HG03575 (cell line): ENCODE results near the gene COL4A1.

Experiments used
- ATAC-seq: cut with Tn5 transposase; IDR thresholded peaks from one replicate; pipeline ENCODE4 v1.9.1; 2021; ENCODE audit not compliant: unreplicated experiment, insufficient number of reproducible peaks, low FRiP score; ENCODE audit errors: extremely low read depth

Gene COL4A1

DNA sequence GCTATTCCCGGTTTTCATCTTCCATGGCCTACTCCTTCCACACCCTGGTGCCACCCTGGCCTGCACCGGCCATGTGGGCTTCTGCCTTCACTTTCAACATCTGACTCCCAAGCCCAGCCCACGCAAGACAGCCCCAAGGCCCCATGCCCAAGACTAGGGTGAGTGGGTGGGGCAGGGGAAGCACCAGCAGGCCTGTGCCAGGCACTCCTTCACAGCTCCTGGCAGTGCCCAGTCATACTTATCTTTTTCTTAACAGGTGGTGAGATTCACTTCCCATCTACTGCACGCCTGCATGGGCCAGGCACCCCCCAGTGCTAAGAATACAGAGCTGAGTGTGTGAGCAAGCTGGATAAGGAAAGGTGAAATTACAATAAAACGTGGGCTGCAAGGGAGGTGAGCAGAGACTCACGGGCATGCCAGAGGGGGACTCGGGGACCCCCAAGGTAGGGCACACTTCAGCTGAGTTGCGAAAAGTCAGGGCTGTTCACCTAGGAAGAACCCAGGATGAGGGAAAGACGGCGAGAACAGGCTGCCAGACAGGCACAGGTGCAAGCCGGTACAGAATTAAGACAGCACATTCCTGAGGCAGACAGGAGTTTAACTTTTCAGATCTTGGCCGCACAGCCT lies 55.7 kb downstream of the COL4A1 start:
- no peak for ATAC-seq

DNA sequence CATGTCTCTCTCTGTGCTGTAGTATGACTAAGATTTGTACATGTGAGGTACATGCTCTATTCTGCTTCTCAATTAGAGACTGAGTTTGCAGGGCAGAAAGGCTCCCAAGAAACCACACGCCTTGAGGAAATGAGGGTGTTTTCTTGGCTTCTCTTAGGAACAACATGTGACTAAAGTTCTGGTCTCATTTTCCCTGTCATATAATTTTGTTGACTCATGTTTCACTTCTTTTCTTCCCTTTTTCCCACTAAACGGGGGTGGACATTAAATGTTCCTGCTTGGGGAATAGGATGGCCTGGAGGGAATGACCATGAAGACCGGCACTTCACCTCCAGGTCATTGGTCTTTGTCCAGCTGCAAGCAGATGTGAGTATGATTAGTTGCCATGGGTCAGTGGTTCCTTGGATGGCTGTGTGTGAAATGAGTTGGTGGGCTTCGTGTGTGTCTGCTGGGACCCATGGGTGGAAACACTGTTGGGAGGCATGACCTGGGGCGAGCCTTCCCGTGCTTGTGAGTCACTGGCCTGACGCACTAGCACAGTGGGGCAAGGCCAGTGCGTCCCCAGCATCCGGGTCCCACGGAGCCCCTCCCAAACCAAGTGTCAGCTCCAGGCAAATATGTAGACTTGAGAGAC lies 56.6 kb downstream of the COL4A1 start:
- no peak for ATAC-seq

DNA sequence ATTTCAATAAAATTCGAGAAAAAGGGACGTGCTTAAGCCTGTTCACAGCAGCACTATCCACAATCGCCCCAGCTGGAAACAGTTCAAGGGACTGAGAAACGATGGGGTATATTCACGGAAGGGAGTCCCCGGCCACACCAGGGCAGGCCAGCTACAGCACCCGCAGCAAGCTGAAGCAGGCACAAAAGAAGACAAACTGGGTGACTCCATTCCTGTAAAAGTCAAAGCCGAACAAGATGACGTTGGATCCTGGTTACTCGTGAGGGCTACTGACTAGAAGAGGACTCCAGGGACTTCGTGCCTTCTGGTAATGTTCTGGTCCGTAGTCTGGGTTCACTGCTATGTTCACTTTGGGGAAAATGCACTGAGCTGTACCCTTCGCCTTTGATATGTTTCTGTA lies 57.6 kb downstream of the COL4A1 start:
- no peak for ATAC-seq

DNA sequence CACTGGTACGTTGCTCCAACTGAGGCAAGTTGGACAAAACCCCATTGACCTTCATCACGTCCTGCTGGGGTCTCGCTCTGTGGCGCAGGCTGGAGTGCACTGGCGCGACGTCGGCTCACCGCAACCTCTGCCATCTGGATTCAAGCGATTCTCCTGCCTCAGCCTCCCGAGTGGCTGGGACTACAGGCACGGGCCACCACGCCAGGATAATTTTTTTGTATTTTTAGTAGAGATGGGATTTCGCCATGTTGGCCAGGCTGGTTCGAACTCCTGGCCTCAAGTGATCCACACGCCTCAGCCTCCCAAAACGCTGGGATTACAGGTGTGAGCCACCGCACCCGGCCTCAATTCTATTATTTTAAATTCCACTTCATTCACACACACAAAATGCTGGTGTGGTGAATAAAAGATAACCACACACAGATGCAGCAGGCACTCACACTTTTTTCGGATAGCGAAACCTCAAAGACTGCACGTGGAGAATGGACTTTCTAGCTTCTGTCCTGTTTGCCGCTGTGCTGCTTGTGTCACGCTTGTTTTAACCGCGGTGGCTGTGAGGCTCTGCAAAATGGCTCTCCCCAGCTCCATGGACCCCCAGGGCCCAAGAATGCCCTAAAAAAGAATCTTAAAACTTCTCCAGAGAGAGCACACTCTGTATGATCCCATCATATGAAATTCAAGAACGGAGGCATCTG lies 58.4 kb downstream of the COL4A1 start:
- no peak for ATAC-seq

DNA sequence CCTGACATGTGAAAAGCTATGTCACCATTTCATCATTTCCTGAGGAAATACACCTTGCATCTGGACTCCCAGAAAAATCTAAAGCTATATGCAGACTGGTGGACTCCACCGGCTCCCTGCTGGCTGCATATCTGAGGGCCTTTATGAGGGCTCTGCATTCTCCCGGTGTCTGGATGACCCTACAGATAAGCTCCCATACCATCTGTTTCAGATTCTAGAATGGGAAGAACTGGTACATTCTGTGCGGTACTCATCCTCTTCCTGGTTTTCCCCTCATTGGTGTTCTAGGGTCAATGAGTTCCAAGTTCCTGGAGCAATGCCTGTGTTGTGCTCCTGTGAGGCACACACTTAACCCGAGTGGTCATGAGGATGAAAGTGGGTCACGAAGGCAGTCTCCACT lies 60.4 kb downstream of the COL4A1 start:
- no peak for ATAC-seq

DNA sequence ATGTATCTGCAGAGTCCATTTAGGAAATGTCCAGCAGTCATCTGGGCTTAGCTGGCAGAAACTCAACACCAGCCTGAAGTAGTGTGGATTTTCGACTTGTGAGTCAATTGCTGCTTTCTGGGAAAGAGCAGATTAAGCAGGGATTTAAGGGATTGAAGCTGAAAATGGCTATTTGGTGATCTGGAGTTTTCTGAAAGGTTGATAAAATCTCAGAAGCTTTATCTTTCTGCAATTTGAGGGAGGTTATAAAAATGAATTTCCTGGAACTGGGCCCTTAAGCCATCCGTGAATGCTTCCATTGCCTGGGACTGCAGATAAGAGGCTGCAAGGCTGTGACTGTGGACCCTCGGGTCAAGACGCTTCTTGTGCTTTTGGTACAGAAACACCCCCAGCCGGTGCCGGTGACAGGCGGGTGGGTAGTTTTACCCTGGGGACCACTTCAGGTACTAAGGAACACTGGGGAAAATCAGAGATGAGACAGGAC lies 61.5 kb downstream of the COL4A1 start:
- ATAC-seq: no peak

DNA sequence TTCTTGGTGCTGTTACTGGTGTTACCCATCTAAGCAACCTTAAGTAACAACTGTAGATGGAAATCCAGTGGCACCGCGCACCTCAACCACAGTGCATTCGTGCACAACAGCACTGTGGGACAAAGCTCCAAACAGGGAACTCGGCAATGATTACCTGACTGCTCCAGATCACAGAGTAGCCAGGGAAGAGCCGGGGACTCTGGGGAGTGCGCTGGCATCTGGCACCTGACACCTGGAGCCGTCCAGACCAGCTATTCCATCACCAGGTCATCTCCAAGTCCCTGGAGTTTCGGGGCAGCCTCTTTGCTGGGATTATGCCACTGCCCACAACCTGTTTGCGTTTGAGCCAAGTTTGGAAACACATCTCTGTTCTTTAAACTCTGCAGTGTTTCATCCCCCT lies 62.0 kb downstream of the COL4A1 start:
- ATAC-seq: no peak

DNA sequence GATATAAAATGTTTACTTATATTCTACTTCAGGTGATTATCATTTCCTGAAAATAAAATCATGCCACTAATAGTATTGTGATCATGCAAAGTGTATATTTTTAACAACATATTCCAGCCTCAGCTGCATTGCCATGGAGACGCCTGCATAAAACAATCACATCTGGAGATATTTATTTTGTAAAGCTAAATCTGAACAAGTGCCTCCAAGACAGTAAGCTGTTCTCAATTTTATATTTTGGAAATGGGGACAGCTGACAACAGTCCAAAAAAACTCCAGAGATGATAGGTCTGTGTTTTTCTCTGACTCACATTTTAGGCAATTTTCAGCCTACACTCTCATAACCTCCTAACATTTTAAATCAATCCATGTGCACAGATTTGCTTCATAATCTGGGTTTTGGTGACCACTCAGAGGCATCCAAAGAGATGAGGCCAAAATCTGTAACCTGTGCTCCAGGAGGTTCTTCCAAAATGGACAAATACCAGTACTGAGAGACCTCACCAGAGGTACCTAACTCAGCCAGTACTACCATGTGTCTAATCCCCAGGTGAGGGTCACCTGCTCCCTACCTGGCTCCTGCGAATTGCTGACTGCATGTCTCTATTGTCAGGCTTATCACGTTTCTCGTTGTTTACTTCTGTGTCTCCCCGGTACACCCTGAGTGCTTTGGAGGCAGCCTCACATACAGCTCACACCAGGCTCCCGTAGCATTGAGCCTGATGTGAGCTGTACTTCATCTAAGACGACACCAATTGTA lies 62.7 kb downstream of the COL4A1 start:
- no peak for ATAC-seq

DNA sequence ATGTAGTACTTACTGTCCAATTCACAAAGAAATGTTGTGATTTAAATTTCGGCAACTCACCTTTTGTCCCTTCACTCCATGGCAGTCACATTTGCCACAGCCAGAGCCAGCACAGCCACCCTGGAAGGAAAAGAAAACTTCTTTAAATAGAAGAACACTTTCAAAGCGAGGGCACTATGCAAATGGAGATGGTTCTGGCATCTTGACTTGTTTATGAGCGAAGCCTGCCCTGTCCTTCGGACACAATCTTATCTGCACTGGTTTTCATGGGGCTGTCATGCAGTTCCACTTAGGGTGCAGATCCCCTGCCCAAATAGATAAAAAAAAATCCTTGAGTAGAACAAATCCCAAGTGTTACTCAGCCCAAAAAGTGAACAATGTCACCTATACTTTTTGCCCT lies 64.3 kb downstream of the COL4A1 start:
- ATAC-seq: no peak

DNA sequence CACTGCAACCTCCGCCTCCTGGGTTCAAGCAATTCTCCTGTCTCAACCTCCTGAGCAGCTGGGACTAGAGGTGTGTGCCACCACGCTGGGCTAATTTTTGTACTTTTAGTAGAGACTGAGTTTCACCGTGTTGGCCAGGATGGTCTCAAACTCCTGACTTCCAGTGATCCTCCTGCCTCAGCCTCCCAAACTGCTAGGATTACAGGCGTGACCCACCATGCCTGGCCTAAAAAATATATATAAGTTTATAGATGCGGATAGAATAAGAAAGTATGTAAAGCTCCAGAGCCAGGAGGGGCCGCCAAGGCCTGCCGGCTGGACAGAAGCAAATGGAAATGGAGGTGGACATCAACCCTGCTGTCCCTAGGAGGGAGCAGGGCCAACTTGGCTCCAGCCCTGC lies 66.0 kb downstream of the COL4A1 start:
- no peak for ATAC-seq

DNA sequence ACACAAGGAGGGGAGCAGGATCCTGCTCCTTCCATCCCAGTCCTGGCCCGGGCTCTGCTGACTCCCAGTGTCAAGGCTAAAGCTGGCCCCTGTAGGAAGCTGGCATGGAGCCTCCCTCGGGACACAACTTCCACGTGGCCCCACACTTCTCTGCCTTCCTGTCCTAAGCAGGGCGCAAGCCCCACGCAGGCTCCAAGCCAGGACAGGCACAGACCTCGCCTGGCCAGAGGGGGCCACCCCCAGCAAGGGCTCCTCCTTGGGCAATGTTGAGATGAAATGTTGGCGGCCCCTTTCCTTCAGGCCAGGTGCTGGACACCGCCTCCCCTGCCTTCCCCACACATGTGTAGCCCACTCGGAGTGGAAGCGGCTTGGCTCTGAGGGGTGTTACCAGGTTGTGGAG lies 66.6 kb downstream of the COL4A1 start:
- no peak for ATAC-seq

DNA sequence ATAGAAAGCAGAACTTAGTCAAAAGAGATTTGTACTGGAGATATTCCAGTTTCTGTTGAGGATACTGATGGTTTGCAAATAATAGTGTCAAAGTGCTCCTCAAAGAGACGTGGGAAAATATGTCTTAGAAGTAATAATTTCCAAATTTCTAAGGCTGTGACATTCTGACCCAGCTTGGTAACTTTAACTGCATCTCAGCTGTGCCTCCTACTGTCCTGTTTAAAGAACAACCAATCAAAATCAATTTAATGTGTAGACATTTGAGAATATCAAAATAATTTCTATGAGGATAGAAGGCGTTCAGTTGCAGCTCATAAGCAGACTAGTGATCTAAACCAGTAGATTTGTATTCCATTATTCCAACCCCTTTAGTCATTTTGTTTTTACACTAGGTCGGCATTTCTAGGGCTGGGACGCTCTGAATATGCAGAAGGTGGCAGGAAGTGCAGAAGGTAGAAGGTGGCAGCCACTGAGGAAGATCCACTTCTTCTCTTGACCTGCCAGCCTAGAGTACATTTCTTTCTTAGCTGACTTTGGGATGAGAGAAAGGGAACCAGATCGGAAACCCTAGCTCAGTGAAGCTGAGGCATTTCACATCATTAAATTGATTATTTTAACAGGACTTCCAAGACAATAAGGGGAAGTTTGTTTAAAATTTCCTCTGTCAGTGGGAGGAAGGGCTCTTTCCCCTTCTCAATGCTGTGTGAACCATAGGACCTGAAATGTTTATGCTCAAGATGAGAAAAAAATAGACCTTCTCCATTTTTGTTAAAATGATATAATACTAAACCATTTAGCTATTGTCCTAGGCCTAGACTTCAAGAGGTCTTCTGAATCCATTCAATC lies 67.5 kb downstream of the COL4A1 start:
- no peak for ATAC-seq

DNA sequence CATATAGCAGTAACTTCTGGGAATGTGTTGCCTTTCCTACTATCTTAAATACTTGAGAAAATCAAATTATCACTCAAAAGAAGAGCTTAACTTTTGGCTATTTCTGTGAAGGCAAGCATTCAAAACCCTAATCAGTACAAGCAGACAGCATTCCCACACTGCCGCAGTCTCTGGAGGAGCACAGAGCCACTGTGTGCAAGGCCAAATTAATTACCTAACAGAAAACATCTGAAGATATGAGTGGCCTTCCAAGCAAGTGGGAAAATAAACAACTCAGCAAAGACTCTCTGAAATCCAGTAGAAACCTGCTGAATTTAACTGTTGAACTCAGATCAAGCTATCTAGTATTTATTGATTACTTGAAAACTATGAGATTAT lies 68.2 kb downstream of the COL4A1 start:
- no peak for ATAC-seq

DNA sequence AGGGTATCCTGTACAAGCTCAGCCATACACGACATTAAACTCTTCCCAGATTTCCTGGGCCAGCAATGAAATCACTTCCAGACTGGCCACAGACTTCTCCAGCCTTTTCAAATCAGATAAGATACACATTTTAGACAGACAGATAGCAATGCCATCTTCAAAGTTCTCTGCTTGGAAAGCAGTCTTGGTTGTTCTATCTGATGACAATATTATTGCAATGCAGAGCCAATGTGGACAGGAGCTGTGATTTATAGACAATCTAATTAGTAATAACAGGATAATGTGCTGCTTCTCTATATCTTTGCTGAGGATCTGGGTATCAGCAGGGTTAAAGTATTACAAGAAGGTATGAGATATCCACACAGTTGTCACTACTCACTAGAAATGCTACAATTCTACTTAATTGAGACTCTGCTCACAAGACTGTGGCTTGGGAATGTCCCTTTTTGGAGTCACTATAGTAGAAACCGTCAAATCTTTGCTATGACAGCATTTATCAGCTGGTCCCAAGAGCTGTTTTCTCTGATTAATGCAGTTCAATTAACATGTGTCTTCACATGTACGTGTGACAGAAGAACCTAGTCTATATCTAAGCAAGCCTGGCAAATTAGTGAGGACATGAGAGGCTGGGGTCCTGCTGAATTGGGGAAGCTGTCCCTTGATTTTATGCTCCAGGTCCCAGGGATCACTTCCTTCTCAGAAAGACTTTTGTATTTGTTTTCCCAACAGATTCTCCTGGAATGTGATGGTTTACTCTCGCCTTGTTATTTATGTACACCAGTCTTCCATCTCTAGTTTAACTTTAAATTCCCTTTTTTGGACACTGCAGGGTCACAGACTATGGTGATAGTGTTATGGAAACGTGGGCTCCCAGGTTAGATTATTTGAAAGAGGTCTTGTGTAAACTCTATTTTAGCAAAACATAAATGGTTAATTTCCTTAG lies 68.8 kb downstream of the COL4A1 start:
- no peak for ATAC-seq

DNA sequence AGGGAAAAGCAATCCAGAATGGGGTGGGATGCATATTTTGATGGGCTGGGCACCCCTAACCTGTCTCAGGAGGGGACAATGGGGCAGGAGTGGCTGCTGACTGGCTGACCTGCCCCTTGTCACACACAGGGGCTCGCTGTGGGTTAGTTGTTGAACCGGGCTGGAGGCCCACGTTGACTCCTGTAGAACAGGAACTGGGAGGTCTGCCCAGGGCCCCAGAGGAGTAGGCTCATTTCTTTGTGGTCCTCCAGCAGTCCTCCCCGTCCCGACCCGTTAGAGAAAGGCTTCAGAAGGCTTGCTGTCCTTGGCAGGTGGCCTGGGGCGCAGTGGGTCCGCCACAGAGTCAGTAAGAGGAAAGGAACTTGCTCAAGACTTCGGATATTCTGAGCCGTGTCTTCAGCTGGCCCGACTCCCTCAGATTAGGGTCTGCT lies 70.1 kb downstream of the COL4A1 start:
- ATAC-seq: no peak

DNA sequence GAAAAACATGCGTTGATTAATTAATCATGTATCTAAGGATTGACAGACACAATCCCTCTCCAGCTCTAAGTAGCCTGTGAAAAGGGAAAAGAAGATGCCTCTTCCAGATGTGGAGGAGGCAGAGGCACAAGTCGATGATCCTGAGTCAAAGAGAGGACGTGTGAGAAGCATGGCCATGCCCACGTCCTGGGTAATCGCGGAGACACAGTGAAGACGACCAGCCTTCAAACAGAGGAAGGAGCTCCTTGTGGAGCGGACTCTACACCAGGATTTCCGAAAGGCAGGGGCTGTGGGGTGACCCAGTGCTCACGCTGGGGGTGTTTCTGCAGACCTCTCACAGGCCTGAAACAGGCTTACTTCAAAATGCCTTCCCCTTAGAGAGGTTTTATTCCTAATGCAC lies 70.5 kb downstream of the COL4A1 start:
- ATAC-seq: no peak

DNA sequence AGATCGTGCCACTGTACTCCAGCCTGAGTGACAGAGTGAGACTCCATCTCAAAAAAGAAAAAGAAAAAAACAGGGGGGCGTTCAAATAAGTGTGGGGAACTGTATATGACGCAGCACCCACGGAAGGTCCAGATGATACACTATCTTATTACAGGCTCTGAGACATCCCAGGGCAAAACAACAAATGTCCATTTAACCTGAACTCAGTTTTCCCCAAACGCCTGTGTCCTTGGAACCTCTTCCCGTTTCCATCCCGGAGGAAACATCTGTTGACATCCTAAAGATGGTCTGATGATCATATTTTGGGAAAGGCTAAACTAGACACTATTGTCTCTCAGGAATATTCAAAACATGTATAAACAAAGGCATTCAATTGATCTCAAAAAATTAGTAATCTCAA lies 72.4 kb downstream of the COL4A1 start:
- ATAC-seq: no peak

DNA sequence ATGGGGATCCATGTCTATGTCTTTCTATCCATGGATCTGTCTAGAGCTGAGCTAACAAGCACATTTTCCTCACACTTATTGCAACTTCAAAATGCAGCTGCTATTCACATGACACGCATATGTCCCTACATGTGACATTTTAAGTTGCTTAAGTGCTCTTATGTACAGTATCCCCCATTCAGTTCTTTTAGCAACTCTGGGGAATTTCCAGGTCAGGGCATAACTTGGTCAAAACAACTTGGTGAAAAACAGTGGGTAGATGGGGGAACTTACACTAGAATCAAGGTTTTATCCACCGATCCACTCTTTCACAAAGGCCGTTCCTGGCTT lies 73.0 kb downstream of the COL4A1 start:
- ATAC-seq: no peak
